K562 (cell line): ENCODE results near the gene HNRNPA2B1. TPM values are rescaled to one million over a fixed set of nuclear protein-coding genes. Genes with fewer than 3 reads are reported as not detected.

ENCODE experiments used
- ATAC-seq: fragments of 200-7000 bp; cut with Tn5 transposase; 3 replicates; pipeline ENCODE4 v1.9.1; 2020; ENCODE audit warnings: moderate library complexity
- BruUV-seq: library from RNA; stranded (reverse); fragments of 400-500 nt; replicated peaks from 2 replicates; lab custom pipeline; 2021; lab: Mats Ljungman, UMichigan
- CTCF ChIA-PET: fragments of 300-600 bp; formaldehyde crosslinking; extraction: SDS; loops from one replicate; lab custom pipeline; 2021; ENCODE audit warnings: low intra/inter-chr PET ratio; lab: Yijun Ruan, JAX
- POLR2A ChIA-PET: fragments of 300-600, 350-650 bp; sonication (Branson Sonifier 250); formaldehyde crosslinking; extraction: SDS; loops from one replicate; lab custom pipeline; 2021; ENCODE audit warnings: antibody characterized with exemption, inconsistent platforms; lab: Yijun Ruan, JAX
- DNase-seq, 4 experiments: peaks; one replicate each; pipeline versions ENCODE4 v3.0.0 to v3.0.0-alpha.2; 2011 to 2018; ENCODE audit warnings: low spot score in 3 of 4, mixed read lengths in 3 of 4; ENCODE audit errors: extremely low read depth in 1 of 4
- FAIRE-seq: peaks from 2 replicates; lab custom pipeline; 2011; peaks lifted over from hg19 to GRCh38; lab: Jason Lieb, UNC
- H2AFZ ChIP-seq: 2 replicates; pipeline ENCODE4 v1.6.0; 2011; ENCODE audit warnings: low read depth, low read length, control low read depth, inconsistent platforms
- H3K27ac ChIP-seq: fragments of 200-600 bp; 3 replicates; pipeline ENCODE4 v1.8.0; 2011; ENCODE audit warnings: low read depth, mild to moderate bottlenecking, control low read depth, inconsistent platforms, low read length, moderate library complexity, mixed read lengths; ENCODE audit errors: extremely low read depth
- H3K27me3 ChIP-seq, 2 experiments: fragments of 300-600 bp in 1 of 2; 2 replicates in 1 of 2; 3 replicates in 1 of 2; pipeline versions ENCODE4 v1.6.0 to v1.8.0; 2011; ENCODE audit warnings: inconsistent platforms in 2 of 2, low read length in 2 of 2, mild to moderate bottlenecking in 1 of 2, mixed read lengths in 1 of 2, moderate library complexity in 1 of 2; ENCODE audit not compliant: control insufficient read depth in 2 of 2, insufficient read depth in 2 of 2
- H3K36me3 ChIP-seq: fragments of 300-600 bp; 3 replicates; pipeline ENCODE4 v1.8.0; 2011; ENCODE audit warnings: mild to moderate bottlenecking, low read length, inconsistent platforms; ENCODE audit not compliant: control insufficient read depth, insufficient read depth
- H3K4me1 ChIP-seq, 2 experiments: fragments of 200-600 bp in 1 of 2; replicated peaks in 1 of 2; 2 replicates in 1 of 2; 3 replicates in 1 of 2; pipeline versions ENCODE4 v1.5.1 to v1.8.0; 2011; ENCODE audit warnings: inconsistent platforms in 2 of 2, low read length in 2 of 2, mild to moderate bottlenecking in 1 of 2, mixed read lengths in 1 of 2, moderate library complexity in 1 of 2; ENCODE audit not compliant: control insufficient read depth in 2 of 2, insufficient read depth in 2 of 2
- H3K4me2 ChIP-seq: 2 replicates; pipeline ENCODE4 v1.6.1; 2011; ENCODE audit warnings: low read length, control low read depth, inconsistent platforms, mixed read lengths; ENCODE audit not compliant: insufficient read depth
- H3K4me3 ChIP-seq: fragments of 200-600 bp; sonication (generic), shearing (Covaris generic); 2 replicates; pipeline ENCODE4 v1.5.1; 2016; ENCODE audit warnings: control low read depth, inconsistent platforms
- H3K79me2 ChIP-seq: fragments of 200-600 bp; 3 replicates; pipeline ENCODE4 v1.8.0; 2011; ENCODE audit warnings: low read length, inconsistent platforms; ENCODE audit not compliant: control insufficient read depth, insufficient read depth
- H3K9ac ChIP-seq, 2 experiments: 2 replicates each; pipeline versions ENCODE4 v1.6.0 to v1.6.1; 2011; ENCODE audit warnings: low read depth in 2 of 2, low read length in 2 of 2, control low read depth in 1 of 2, inconsistent platforms in 1 of 2, mild to moderate bottlenecking in 1 of 2, mixed read lengths in 1 of 2; ENCODE audit not compliant: insufficient read depth in 1 of 2
- H3K9me1 ChIP-seq: one replicate; pipeline ENCODE4 v1.6.0; 2011; ENCODE audit warnings: inconsistent platforms, mild to moderate bottlenecking, low read length, moderate library complexity; ENCODE audit not compliant: control insufficient read depth, insufficient read depth
- H3K9me3 ChIP-seq: replicated peaks from 2 replicates; pipeline ENCODE4 v1.5.1; 2011; ENCODE audit warnings: low read depth, low read length, inconsistent platforms; ENCODE audit not compliant: control insufficient read depth, insufficient read depth
- H4K20me1 ChIP-seq: replicated peaks from 2 replicates; pipeline ENCODE4 v1.6.1; 2011; ENCODE audit warnings: low read length, inconsistent platforms, mixed read lengths; ENCODE audit not compliant: control insufficient read depth, insufficient read depth
- IRF2 ChIP-seq: sonication (generic); formaldehyde crosslinking; IDR thresholded peaks from 2 replicates; pipeline ENCODE4 v1.8.1; 2022; ENCODE audit warnings: mild to moderate bottlenecking, missing genetic modification reagents
- POLR2G ChIP-seq: fragments of 200-400 bp; formaldehyde crosslinking; IDR thresholded peaks from 2 replicates; pipeline ENCODE4 v1.6.1; 2017; ENCODE audit warnings: low read depth, mild to moderate bottlenecking, antibody characterized with exemption, low read length, moderate library complexity
- PYGO2 ChIP-seq: fragments of 450-650 bp; IDR thresholded peaks from 2 replicates; pipeline ENCODE4 v1.6.1; 2016; ENCODE audit warnings: mild to moderate bottlenecking, missing genetic modification characterization, moderate library complexity, missing compliant biosample characterization
- RBM22 ChIP-seq: fragments of 200-400 bp; formaldehyde crosslinking; IDR thresholded peaks from 2 replicates; pipeline ENCODE4 v1.6.1; 2018; ENCODE audit warnings: low read length, low read depth; ENCODE audit not compliant: poor library complexity, severe bottlenecking
- WGBS: fragments of 100-300 bp; shearing (Covaris generic); methylation state at CpG from one replicate; pipeline ENCODE4 v1.1.6; 2016; ENCODE audit warnings: low coverage, mixed read lengths; ENCODE audit not compliant: insufficient coverage; ENCODE audit errors: missing lambda C conversion rate; 5-methylcytosine and 5-hydroxymethylcytosine counted together
- in situ Hi-C: fragments of 300-500 bp; cut with MboI; formaldehyde crosslinking; loops from 4 replicates; pipeline ENCODE4 v1.15.0; 2018; ENCODE audit warnings: inconsistent platforms, mixed read lengths
- intact Hi-C: fragments of 100-400 bp; cut with micrococcal nuclease; formaldehyde crosslinking; loops from 2 replicates; pipeline ENCODE4 v1.14.2; 2022
- polyA plus RNA-seq, 8 experiments: library from polyadenylated mRNA; depleted of rRNA in 4 of 8; stranded (reverse) in 5 of 8; unstranded in 3 of 8; fragments of >200 nt; fragmentation: Nextera tagmentation in 2 of 8; fragmentation: Illumina TruSeq in 1 of 8; extraction: Ambion mirVana in 2 of 8; extraction: Trizol in 1 of 8; gene quantifications; 2 replicates each; pipeline versions ENCODE4 v1.2.1 to v1.2.3, GENCODE V29; 2011 to 2014; ENCODE audit warnings: inconsistent platforms in 1 of 8, missing spikeins in 1 of 8
- total RNA-seq, 7 experiments: library from RNA; depleted of rRNA in 6 of 7; stranded (reverse); fragments of >200 nt in 6 of 7; fragmentation: Illumina TruSeq in 2 of 7; extraction: Trizol in 2 of 7; gene quantifications; 2 replicates each; pipeline versions ENCODE4 v1.2.1 to v1.2.3, GENCODE V29; 2011 to 2021; ENCODE audit warnings: low replicate concordance in 1 of 7
- TF ChIP-seq, protein P1 (sequence below), 3 experiments: fragments of 200-800 bp in 1 of 3; fragments of 250-450 bp in 1 of 3; fragments of 450-650 bp in 1 of 3; sonication (Bioruptor Pico) in 1 of 3; sonication (Bioruptor generic) in 1 of 3; formaldehyde crosslinking in 1 of 3; IDR thresholded peaks; 2 replicates each; pipeline versions ENCODE4 v1.6.1 to v1.8.0; 2016 to 2022; ENCODE audit warnings: mild to moderate bottlenecking in 2 of 3, missing genetic modification characterization in 2 of 3, missing compliant biosample characterization in 1 of 3, moderate library complexity in 1 of 3

Gene HNRNPA2B1
- total and polyA plus RNA-seq, 9 of the 15 experiments (the other 6 are each of a cell fraction or from before 2014, with no cell fraction given) = 630 to 1,989 (median 865) TPM

DNA sequence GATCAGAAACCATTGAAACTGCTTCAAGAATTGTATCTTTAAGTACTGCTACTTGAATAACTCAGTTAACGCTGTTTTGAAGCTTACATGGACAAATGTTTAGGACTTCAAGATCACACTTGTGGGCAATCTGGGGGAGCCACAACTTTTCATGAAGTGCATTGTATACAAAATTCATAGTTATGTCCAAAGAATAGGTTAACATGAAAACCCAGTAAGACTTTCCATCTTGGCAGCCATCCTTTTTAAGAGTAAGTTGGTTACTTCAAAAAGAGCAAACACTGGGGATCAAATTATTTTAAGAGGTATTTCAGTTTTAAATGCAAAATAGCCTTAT, 14.7 kb downstream of the HNRNPA2B1 start:
- Histone ChIP-seq H3K4me1 (peaks cover 11 to 43% of the 10 kb centered on the region in 2 experiments), H3K9me1 (no peaks in the 10 kb centered on the region), H2AFZ (no peak overlapping the region), H3K79me2 (peaks cover 2% of the 10 kb centered on the region; the same call in 2 of the 3 replicates), H3K9me3 (no peaks in the 10 kb centered on the region), H3K27ac (no peak overlapping the region; the same call in 2 of the 3 replicates), H3K9ac (no peak overlapping the region), H4K20me1 (peaks cover 6% of the 10 kb centered on the region; the same call in 1 of the 2 replicates), H3K27me3 (no peaks in the 10 kb centered on the region), H3K36me3 (peaks cover 34% of the 10 kb centered on the region), H3K4me3 (no peak overlapping the region), H3K4me2 (no peak overlapping the region)
- BruUV-seq = no TSS peak
- intact Hi-C loops (loop anchor here (2.0 kb wide), 1 partner anchor 33 kb away; the partner anchor contains the start of gene NFE2L3), in situ Hi-C loops (no loop called here)
- POLR2A ChIA-PET = interaction anchor here (1.0 to 1.7 kb wide), 5 partner anchors 9 to 185 kb away, joined by 3 to 7 read pairs (median 5); partner anchors contain the start of gene NFE2L3
- 71% methylated on average over 1 of the region's 1 CpG for WGBS
- DNase-seq = no peak
- CTCF ChIA-PET = no interaction called here
- no peak for TF ChIP-seq IRF2 (CRISPR knock-in tag)
- no peak for TF ChIP-seq PYGO2 (tag)
- 0 out of 2 replicates have a peak, but pooled peaks have one; percentile 44 for TF ChIP-seq POLR2G
- TF ChIP-seq, protein P1, sequence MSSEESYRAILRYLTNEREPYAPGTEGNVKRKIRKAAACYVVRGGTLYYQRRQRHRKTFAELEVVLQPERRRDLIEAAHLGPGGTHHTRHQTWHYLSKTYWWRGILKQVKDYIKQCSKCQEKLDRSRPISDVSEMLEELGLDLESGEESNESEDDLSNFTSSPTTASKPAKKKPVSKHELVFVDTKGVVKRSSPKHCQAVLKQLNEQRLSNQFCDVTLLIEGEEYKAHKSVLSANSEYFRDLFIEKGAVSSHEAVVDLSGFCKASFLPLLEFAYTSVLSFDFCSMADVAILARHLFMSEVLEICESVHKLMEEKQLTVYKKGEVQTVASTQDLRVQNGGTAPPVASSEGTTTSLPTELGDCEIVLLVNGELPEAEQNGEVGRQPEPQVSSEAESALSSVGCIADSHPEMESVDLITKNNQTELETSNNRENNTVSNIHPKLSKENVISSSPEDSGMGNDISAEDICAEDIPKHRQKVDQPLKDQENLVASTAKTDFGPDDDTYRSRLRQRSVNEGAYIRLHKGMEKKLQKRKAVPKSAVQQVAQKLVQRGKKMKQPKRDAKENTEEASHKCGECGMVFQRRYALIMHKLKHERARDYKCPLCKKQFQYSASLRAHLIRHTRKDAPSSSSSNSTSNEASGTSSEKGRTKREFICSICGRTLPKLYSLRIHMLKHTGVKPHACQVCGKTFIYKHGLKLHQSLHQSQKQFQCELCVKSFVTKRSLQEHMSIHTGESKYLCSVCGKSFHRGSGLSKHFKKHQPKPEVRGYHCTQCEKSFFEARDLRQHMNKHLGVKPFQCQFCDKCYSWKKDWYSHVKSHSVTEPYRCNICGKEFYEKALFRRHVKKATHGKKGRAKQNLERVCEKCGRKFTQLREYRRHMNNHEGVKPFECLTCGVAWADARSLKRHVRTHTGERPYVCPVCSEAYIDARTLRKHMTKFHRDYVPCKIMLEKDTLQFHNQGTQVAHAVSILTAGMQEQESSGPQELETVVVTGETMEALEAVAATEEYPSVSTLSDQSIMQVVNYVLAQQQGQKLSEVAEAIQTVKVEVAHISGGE (CRISPR knock-in tag; IDR thresholded peaks at IDR 0.05) = 0 out of 6 replicates have a peak, but pooled peaks of 1 of the 3 experiments have one; percentile 21
- peak; percentile 41 for TF ChIP-seq RBM22
- no peak for ATAC-seq
- no peak for FAIRE-seq
